NB4 (cell line): ENCODE data around the gene EDC4.
"Not testable (repeated sequence)": the region's sequence is repeated elsewhere in the genome, so short reads cannot be mapped to it uniquely, and the experiment has no call there.

Source experiments
- DNase-seq: peaks from one replicate; pipeline ENCODE4 v3.0.0; 2010; ENCODE audit warnings: low read depth
- H3K4me3 ChIP-seq: one replicate; pipeline ENCODE4 v1.5.1; 2011; ENCODE audit warnings: mild to moderate bottlenecking, low read depth, low read length, moderate library complexity
- MAX ChIP-seq: IDR thresholded peaks from 2 replicates; pipeline ENCODE4 v1.6.1; 2011; ENCODE audit warnings: low read depth, low read length
- MYC ChIP-seq: IDR thresholded peaks from 2 replicates; pipeline ENCODE4 v1.6.1; 2011; ENCODE audit warnings: low read depth, low read length
- POLR2A ChIP-seq: IDR thresholded peaks from 2 replicates; pipeline ENCODE4 v1.6.1; 2011; ENCODE audit warnings: mild to moderate bottlenecking; ENCODE audit not compliant: insufficient read length; ENCODE audit errors: extremely low read depth
- TF ChIP-seq, protein P1 (sequence below): IDR thresholded peaks from one replicate; pipeline ENCODE4 v1.5.1; 2012; ENCODE audit warnings: low read depth, low read length

Gene EDC4

GRCh38 chr16:67910158-67910557, 37.3 kb downstream of the EDC4 start:
- H3K4me3 ChIP-seq, result no peak overlapping the region
- no peak for TF ChIP-seq POLR2A
- TF ChIP-seq MAX, result no peak
- TF ChIP-seq MYC, result no peak
- TF ChIP-seq, protein P1, sequence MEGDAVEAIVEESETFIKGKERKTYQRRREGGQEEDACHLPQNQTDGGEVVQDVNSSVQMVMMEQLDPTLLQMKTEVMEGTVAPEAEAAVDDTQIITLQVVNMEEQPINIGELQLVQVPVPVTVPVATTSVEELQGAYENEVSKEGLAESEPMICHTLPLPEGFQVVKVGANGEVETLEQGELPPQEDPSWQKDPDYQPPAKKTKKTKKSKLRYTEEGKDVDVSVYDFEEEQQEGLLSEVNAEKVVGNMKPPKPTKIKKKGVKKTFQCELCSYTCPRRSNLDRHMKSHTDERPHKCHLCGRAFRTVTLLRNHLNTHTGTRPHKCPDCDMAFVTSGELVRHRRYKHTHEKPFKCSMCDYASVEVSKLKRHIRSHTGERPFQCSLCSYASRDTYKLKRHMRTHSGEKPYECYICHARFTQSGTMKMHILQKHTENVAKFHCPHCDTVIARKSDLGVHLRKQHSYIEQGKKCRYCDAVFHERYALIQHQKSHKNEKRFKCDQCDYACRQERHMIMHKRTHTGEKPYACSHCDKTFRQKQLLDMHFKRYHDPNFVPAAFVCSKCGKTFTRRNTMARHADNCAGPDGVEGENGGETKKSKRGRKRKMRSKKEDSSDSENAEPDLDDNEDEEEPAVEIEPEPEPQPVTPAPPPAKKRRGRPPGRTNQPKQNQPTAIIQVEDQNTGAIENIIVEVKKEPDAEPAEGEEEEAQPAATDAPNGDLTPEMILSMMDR, result no peak
- DNase-seq, result no peak

DNA sequence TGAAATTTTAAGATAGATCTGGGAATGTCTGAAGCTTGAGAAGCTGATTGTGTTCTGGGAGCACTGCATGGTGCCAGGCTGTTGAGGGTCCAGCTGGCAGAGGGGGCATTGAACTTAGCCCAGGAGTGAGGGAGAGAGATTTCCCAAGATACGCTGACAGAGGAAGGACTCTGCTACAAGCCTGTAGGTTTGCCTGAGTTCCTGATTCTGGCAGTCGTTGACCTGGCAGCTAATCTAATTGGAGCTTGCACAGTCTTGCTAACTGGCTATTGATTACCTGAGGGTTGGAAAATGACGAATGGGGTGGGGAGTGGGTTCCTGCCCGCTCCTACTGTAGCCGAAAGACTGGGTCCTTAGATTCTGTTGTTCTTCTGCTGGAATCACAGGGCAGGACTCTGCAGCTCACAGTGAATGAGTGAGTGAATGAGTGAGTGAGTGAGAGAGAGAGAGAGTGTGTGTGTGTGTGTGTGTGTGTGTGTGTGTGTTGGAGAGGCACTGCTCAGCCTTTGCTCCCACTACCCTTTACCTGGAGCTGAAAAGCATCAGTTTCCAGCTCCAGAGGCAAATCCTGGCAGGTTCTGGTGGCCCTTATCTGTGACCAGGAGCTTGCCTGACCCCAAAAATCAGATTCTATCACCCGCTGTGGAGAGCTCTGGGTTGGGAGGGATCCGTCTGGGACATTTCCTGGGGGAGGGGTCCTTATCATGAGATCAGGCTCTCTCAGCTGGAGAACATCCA, 42.1 kb downstream of the EDC4 start:
- no peak overlapping the region for H3K4me3 ChIP-seq
- TF ChIP-seq MAX (no peak), MYC (no peak), POLR2A (no peak)
- TF ChIP-seq, protein P1, result no peak
- DNase-seq, result no peak

- not testable (repeated sequence) for H3K4me3 ChIP-seq, DNase-seq
Measured at GRCh38 chr16:67915496-67915769, 42.6 kb downstream of the EDC4 start.

GRCh38 chr16:67915831-67916723, 43.2 kb downstream of the EDC4 start:
- DNase-seq, result no peak
- no peak for TF ChIP-seq MYC
- TF ChIP-seq POLR2A, result no peak
- no peak for TF ChIP-seq MAX
- TF ChIP-seq, protein P1, result no peak
- no peak overlapping the region for H3K4me3 ChIP-seq

DNA sequence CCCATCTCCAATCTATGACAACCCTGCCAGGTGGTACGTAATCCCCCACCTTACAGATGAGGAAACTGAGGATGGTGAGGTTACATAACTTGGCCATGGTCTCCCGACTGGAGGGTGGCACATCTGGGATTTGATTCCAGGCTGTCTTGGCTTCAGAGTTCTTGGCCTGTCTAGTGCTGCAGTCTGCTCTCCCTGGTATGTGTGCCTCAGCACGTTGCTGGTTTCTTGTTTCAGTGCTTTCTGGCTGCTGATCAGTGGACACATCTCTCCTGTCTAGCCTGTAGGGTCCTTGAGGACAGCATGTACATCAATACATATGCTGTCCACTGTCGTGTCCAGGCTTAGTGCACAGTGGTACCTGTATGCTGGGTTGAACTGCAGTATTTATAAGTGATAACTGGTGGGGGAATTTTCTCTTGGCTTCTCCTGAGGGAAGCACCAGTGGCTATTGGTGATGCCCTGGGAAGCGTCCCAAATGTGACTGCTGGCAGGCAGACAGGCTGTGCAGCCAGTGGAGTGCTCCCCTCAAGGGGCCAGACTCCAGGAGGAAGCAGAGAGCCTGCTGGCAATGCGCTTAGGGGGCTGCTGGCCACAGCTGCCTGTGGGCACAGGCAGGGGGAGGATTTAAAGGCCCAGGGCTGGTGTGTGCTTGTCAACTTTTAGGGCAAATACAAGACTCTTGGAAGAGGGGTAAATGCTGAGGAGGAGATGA, 44.4 kb downstream of the EDC4 start:
- TF ChIP-seq MAX (no peak), MYC (no peak), POLR2A (no peak)
- TF ChIP-seq, protein P1, result no peak
- H3K4me3 ChIP-seq, result no peak overlapping the region
- no peak for DNase-seq

DNA sequence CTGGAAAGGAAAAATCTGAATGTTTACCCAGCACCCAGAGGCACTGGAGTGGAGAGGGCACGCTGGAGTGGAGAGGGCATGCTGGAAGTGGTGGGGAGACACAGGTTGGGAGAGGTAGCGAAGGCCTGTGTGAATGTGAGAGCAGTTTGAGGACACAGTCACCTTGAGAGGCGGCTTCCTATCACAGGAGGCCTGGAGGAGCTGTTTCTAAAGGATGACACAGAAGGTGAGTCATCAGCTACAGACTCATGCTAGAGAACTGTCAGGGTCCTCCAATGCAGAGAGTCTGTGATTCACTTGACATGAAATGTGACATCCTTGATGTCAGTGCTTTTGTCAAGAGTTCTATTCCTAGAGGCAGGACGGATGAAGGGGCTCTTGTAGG, 45.0 kb downstream of the EDC4 start:
- no peak for TF ChIP-seq MYC
- TF ChIP-seq POLR2A, result no peak
- TF ChIP-seq MAX, result no peak
- TF ChIP-seq, protein P1, result no peak

More for the DNA sequence above, 45.0 kb downstream of the EDC4 start:
- no peak overlapping the region for H3K4me3 ChIP-seq
- DNase-seq, result peak; percentile 69
